Measurements from ENCODE around the gene TMEM186. TPM values are rescaled to one million over a fixed set of nuclear protein-coding genes. Genes with fewer than 3 reads are reported as not detected.

The TMEM186 gene
- total and polyA plus RNA-seq, 2 donors (not counting 1 experiment from before 2014, with no cell fraction given): 5.8 to 16.7 TPM

- Histone ChIP-seq H2AFZ (ENCODE audit: insufficient read depth, low read depth, low read length, poor library complexity, severe bottlenecking) (peak overlapping the region; percentile 85), H3K36me3 (replicated peaks in 1 of 2; ENCODE audit: control extremely low read depth in 1 of 2, control insufficient read depth in 1 of 2, extremely low read depth in 1 of 2, insufficient read depth in 2 of 2, low read length in 1 of 2) (peaks cover 0 to 4% of the 10 kb centered on the region in 2 experiments), H3K9ac (ENCODE audit: low read length) (peak overlapping the region; percentile 81), H4K20me1 (ENCODE audit: control insufficient read depth, insufficient read depth, low read length, poor library complexity, severe bottlenecking) (peaks cover 23% of the 10 kb centered on the region), H3K4me2 (replicated peaks; ENCODE audit: low read depth, low read length, poor library complexity, severe bottlenecking) (peak overlapping the region; percentile 76), H3K4me3 (ENCODE audit: control extremely low read depth in 1 of 5, extremely low read depth in 1 of 5, insufficient read depth in 1 of 5, low read depth in 2 of 5, low read length in 4 of 5) (peak overlapping the region; percentile 62 to 98 (median 73)), H3K79me2 (ENCODE audit: control insufficient read depth, insufficient read depth, low read length) (peaks cover 62% of the 10 kb centered on the region), H3K27me3 (replicated peaks in 1 of 4; ENCODE audit: control extremely low read depth in 1 of 4, control insufficient read depth in 3 of 4, insufficient read depth in 4 of 4, low read length in 3 of 4) (no peaks in the 10 kb centered on the region), H3K4me1 (ENCODE audit: control insufficient read depth in 2 of 2, insufficient read depth in 2 of 2, low read length in 2 of 2) (peaks cover 30 to 31% of the 10 kb centered on the region in 2 donors), H3K9me3 (ENCODE audit: control extremely low read depth in 1 of 3, control insufficient read depth in 2 of 3, insufficient read depth in 1 of 3, low read length in 2 of 3) (no peaks in the 10 kb centered on the region), H3K27ac (ENCODE audit: low read length in 2 of 2) (peak overlapping the region; percentile 52 to 91)
- 57% methylated on average over 11 of the region's 14 CpGs for WGBS (ENCODE audit: insufficient coverage)
- no peak for ATAC-seq (ENCODE audit: low read depth)
- no peaks in the 10 kb centered on the region for H3K27me3 Mint-ChIP-seq
- TF ChIP-seq CTCF (IDR thresholded peaks at IDR 0.05): no peak
- TF ChIP-seq EZH2 (IDR thresholded peaks at IDR 0.05; ENCODE audit: borderline replicate concordance, insufficient read depth, low read depth, low read length, poor library complexity, severe bottlenecking): no peak
- POLR2A ChIA-PET: interaction anchor here (1.1 to 1.6 kb wide), 3 partner anchors 72 to 295 kb away, joined by 3 to 5 read pairs (median 4); partner anchors contain the start of genes CARHSP1, HAPSTR1 and METTL22
- H3K4me1 Mint-ChIP-seq: peaks cover 38% of the 10 kb centered on the region
- peak overlapping the region; percentile 95 for H3K27ac Mint-ChIP-seq
- no peaks in the 10 kb centered on the region for H3K9me3 Mint-ChIP-seq (ENCODE audit: insufficient read depth)
- intact Hi-C loops (cut with micrococcal nuclease): loop anchor here (1.0 to 5.0 kb wide), 5 partner anchors 73 to 166 kb away; partner anchors contain the start of genes ABAT, CARHSP1, LITAFD and USP7
- DNase-seq: peak; percentile 11
- CTCF ChIA-PET: interaction anchor here (1.2 to 1.5 kb wide), 4 partner anchors 73 to 342 kb away, joined by 3 to 4 read pairs (median 3); no protein-coding TSS in a partner anchor
- H3K4me3 Mint-ChIP-seq: peak overlapping the region; percentile 97
Measured at GRCh38 chr16:8796469-8797363, 723 bp downstream of the TMEM186 start.

Data from B cell (primary cell).